LoVo (cell line): Measurements from ENCODE around the gene TMEM164.
"Not testable (repeated sequence)": the region's sequence is repeated elsewhere in the genome, so short reads cannot be mapped to it uniquely, and the experiment has no call there.

Experiments used
- DNase-seq: peaks from one replicate; pipeline ENCODE4 v3.0.0-alpha.2; 2016; ENCODE audit warnings: low spot score

TMEM164 gene

GRCh38 chrX:110132450-110133114, 129.7 kb downstream of the TMEM164 start:
- DNase-seq = no peak

- no peak for DNase-seq
Observed at GRCh38 chrX:110133735-110134370, 130.9 kb downstream of the TMEM164 start.

GRCh38 chrX:110135618-110136017, 132.7 kb downstream of the TMEM164 start:
- no peak for DNase-seq

- no peak for DNase-seq
Observed at GRCh38 chrX:110136136-110136535, 133.2 kb downstream of the TMEM164 start.

GRCh38 chrX:110138557-110138956, 135.6 kb downstream of the TMEM164 start:
- no peak for DNase-seq

- no peak for DNase-seq
Observed at GRCh38 chrX:110139172-110139571, 136.3 kb downstream of the TMEM164 start.

DNA sequence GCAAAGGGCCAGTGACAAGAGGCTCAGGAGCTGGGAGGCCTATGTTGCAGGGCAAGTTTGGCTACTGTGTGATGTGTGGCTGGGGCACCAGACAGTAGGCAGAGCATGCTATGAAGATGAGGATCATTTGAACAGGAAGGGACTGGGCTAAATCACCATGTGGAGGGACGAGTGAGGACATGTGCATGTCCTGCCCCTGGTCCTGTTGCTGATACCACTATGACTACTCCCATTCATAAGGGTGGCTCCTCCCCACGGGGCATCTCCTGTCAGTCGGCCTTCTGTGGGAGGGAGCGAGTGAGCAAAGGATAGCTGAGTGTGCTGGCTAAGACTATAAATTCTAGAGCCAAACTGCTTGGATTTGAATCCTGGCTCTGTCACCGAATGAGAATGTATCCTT, 139.2 kb downstream of the TMEM164 start:
- no peak for DNase-seq

DNA sequence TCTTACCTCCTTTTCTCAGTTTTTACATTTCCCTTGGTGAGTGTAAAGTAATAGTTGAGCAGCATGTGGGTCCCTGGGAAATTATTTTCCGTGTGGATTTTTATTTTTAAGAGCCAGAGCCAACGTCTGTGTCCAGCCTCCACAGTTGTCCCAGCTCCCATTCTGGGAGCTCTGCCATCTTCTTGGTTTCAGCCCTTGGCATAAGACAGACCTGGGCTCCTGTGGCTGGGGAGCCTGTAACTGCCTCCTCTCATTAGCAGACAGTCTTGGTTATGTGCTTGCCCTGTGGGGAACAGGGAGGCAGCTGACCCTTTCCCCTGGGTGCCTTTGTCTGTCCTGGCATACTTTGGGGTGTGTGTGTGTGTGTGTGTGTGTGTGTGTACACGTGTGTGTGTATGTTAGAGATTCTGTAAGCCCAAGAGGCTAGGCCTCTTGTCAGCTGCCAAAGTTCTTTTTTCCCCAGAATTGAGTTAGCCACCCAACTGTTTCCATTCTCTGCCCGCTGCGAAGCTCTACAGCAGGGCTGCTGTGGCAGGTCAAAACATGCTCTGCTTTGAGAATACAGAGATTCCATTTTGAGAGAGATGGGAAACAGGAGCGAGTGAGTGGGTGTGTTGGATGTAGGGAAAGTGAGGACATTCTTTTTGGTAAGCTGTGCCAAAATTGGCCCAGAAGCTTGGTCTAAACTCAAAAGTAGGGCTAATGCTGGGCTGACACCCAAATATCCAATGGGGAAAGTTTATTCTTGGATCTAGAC, 140.7 kb downstream of the TMEM164 start:
- no peak for DNase-seq

GRCh38 chrX:110145311-110145710, 142.4 kb downstream of the TMEM164 start:
- DNase-seq = no peak

- DNase-seq = peak; percentile 3
Observed at GRCh38 chrX:110145854-110146253, 142.9 kb downstream of the TMEM164 start.

DNA sequence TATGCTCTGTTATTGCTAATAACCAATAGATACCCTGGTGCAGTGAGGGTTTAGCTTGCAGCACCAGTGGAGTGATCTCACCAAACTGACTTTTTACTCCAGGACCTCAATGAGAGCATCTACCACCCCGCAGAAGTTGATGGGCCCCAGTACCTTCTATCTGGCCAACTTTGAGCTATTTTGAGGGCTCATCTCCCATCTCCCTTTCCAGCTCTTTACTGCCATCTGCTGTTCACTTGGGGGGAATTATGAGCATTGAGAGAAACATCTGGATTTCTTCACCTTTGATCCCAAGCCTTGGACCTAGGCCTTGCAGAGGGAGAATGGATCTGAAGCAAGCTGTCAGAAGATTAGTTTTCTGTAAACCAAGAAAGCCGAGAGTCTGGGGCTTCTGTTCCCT, 143.6 kb downstream of the TMEM164 start:
- DNase-seq = peak; percentile 12

DNA sequence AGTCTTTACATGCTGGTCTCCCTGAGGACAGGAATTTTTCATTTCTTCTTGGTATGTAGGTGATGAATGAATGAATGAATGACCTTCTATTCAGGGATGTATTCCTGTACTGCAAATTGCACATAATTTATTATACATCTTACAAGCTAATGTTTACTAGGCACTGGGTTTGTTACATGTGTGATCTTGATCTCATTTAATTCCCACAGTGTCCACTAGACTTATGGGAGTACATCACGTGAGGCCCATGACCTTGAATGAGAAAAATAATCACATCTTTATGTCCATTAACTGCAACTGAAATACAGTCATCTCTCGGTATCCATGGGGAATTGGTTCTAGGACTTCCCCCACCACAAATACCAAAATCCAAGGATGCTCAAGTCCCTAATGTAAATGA, 150.3 kb downstream of the TMEM164 start:
- no peak for DNase-seq

- DNase-seq = no peak
Observed at GRCh38 chrX:110153896-110154295, 151.0 kb downstream of the TMEM164 start.

- DNase-seq = not testable (repeated sequence)
Observed at GRCh38 chrX:110154328-110154727, 151.4 kb downstream of the TMEM164 start.

DNA sequence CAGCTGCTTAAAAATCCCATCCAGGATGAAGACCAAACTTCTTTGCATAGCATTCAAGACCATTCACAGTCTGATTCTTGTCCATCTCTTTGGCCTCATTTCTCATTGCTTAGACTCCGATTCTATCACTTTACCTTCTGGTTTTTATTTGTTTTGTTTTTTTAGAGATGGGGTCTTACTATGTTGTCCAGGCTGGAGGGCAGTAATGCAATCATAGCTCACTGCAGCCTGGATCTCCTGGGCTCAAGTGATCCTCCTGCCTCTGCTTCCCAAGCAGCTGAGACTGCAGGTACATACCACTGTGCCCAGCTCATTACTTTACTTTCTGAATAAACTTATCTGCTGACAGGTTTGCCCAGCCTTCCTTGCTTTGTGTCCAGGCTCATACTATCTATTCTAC, 152.8 kb downstream of the TMEM164 start:
- no peak for DNase-seq

DNA sequence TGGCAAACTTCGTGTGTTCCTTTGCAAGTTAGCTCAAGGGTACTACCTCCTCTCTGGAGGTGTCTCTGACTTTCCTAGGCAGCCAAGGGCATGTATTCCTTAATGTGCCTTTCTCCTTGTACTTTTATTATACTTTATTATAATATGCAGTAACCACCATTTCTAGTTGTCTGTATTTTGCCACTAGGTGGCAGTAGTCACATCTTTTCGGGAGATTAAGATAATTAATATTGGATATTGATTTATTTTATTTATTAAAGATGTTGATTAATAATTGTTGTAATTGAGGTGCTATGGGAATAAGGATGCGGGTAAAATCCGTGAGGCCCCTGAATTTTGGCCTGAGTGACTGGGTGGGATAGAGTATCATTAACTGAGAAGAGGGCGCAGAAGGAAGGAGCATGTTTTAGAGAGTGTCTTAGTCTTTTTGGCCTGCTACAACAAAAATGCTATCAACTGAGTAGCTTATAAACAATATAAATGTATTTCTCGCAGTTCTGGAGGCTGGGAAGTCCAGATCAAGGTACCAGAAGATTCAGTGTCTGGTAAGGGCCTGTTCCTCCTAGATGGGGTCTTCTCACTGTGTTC, 153.3 kb downstream of the TMEM164 start:
- DNase-seq = peak; percentile 2

- no peak for DNase-seq
Observed at GRCh38 chrX:110157444-110157843, 154.5 kb downstream of the TMEM164 start.

GRCh38 chrX:110159235-110159634, 156.3 kb downstream of the TMEM164 start:
- DNase-seq = no peak

- no peak for DNase-seq
Observed at GRCh38 chrX:110159865-110160264, 157.0 kb downstream of the TMEM164 start.

DNA sequence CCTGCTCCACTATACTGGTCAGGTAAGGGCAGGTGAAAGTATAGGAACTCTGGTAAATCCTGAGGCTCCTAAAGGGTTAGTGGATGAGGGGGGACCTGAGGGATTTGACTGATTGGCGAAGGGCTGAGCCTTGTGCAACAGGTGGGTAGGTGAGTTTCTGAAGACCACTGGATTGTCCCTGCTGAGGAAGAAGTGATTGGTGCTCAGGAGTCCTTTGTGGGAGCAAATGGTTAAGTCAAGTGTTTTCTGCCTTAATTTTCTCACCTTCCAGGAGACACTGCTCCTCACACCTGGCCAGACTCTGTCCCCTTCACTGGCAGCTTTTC, 158.4 kb downstream of the TMEM164 start:
- no peak for DNase-seq

DNA sequence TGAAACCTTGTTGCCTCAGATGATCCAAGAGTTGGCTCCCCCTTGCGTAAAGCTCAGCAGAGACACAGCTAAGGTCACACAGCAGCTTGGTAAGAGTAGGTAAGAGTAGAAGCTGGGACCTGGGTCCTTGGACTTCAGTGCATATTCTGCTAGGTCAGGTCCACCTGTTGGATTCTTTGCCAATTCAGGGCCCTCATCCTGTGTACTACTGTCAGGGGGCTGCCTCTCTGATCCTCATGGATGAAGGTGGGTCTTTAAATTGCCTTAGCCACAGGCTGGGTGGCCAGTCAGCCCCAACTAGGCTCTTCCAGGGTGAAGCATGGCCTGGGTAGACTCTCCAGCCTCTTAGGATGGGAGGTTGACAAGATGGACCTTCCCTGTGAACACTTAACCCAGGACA, 159.2 kb downstream of the TMEM164 start:
- DNase-seq = no peak

DNA sequence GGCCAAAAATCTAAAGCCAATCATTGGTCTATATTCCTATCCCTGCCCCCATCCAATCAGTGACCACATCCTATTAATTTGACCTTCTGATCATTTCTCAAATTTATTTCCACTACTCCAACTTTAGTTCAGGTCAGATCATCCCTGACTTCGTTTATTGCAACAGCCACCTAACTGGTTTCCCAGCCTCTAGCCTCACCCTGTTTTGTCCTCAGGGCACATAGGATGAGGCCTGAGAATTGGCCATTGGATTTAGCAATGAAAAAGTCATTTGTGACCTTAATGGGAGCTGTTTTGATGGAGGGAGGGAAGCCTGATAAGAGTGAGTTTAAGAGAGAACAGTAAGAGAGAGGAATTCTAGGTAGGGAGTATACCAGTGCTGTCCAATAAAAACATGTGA, 160.0 kb downstream of the TMEM164 start:
- no peak for DNase-seq

- no peak for DNase-seq
Observed at GRCh38 chrX:110163488-110163887, 160.6 kb downstream of the TMEM164 start.
